ENCODE data around the gene RASSF1. TPM values are rescaled to one million over a fixed set of nuclear protein-coding genes. Genes with fewer than 3 reads are reported as not detected.

The RASSF1 gene
- total RNA-seq, 1 donor from 2014 or later = 13.8 TPM

- TF ChIP-seq CTCF (conservative IDR thresholded peaks at IDR 0.05) = peak; percentile 79
- Mint-ChIP-seq H3K9me3 (no peaks in the 10 kb centered on the region), H3K27me3 (no peaks in the 10 kb centered on the region), H3K4me1 (ENCODE audit: unreplicated experiment) (peaks cover 32% of the 10 kb centered on the region), H3K4me3 (peak overlapping the region; percentile 89), H3K27ac (peak overlapping the region; percentile 95), H3K36me3 (peaks cover 10% of the 10 kb centered on the region)
- peak; percentile 92 for DNase-seq (ENCODE audit: extremely low spot score, unreplicated experiment)
These were observed 19.1 kb downstream of the RASSF1 start for GRCh38 chr3:50321336-50322114.

GRCh38 chr3:50320853-50321335, 19.7 kb downstream of the RASSF1 start:
- peaks cover 36% of the 10 kb centered on the region for H3K4me1 Mint-ChIP-seq (ENCODE audit: unreplicated experiment)
- H3K27me3 Mint-ChIP-seq = no peaks in the 10 kb centered on the region
- peak; percentile 88 for DNase-seq (ENCODE audit: extremely low spot score, unreplicated experiment)
- no peaks in the 10 kb centered on the region for H3K9me3 Mint-ChIP-seq
- TF ChIP-seq CTCF (conservative IDR thresholded peaks at IDR 0.05) = no peak
- peak overlapping the region; percentile 95 for H3K4me3 Mint-ChIP-seq
- peak overlapping the region; percentile 98 for H3K27ac Mint-ChIP-seq
- peaks cover 15% of the 10 kb centered on the region for H3K36me3 Mint-ChIP-seq

- peaks cover 38% of the 10 kb centered on the region for H3K4me1 Mint-ChIP-seq (ENCODE audit: unreplicated experiment)
- TF ChIP-seq CTCF (conservative IDR thresholded peaks at IDR 0.05) = no peak
- H3K27ac Mint-ChIP-seq = peak overlapping the region; percentile 98
- DNase-seq (ENCODE audit: extremely low spot score, unreplicated experiment) = no peak
- no peaks in the 10 kb centered on the region for H3K27me3 Mint-ChIP-seq
- peaks cover 18% of the 10 kb centered on the region for H3K36me3 Mint-ChIP-seq
- H3K4me3 Mint-ChIP-seq = peak overlapping the region; percentile 95
- no peaks in the 10 kb centered on the region for H3K9me3 Mint-ChIP-seq
These were observed 20.6 kb downstream of the RASSF1 start for GRCh38 chr3:50319894-50320625.

GRCh38 chr3:50319181-50319893, 21.3 kb downstream of the RASSF1 start:
- Mint-ChIP-seq H3K4me1 (ENCODE audit: unreplicated experiment) (peaks cover 32% of the 10 kb centered on the region), H3K4me3 (peak overlapping the region; percentile 95), H3K27ac (peak overlapping the region; percentile 98), H3K9me3 (no peaks in the 10 kb centered on the region), H3K27me3 (no peaks in the 10 kb centered on the region), H3K36me3 (peaks cover 15% of the 10 kb centered on the region)
- TF ChIP-seq CTCF (conservative IDR thresholded peaks at IDR 0.05) = no peak
- DNase-seq (ENCODE audit: extremely low spot score, unreplicated experiment) = no peak

- H3K4me1 Mint-ChIP-seq (ENCODE audit: unreplicated experiment) = peaks cover 32% of the 10 kb centered on the region
- peak overlapping the region; percentile 98 for H3K27ac Mint-ChIP-seq
- no peaks in the 10 kb centered on the region for H3K9me3 Mint-ChIP-seq
- H3K4me3 Mint-ChIP-seq = peak overlapping the region; percentile 77
- no peak for DNase-seq (ENCODE audit: extremely low spot score, unreplicated experiment)
- no peaks in the 10 kb centered on the region for H3K27me3 Mint-ChIP-seq
- TF ChIP-seq CTCF (conservative IDR thresholded peaks at IDR 0.05) = no peak
- peaks cover 21% of the 10 kb centered on the region for H3K36me3 Mint-ChIP-seq
These were observed 22.0 kb downstream of the RASSF1 start for GRCh38 chr3:50318615-50319014.
